Panc1 (cell line): Measurements from ENCODE around the gene MPHOSPH6. TPM values are rescaled to one million over a fixed set of nuclear protein-coding genes. Genes with fewer than 3 reads are reported as not detected.

Source experiments
- ATAC-seq: fragments of 200-7000 bp; cut with Tn5 transposase; 2 replicates; pipeline ENCODE4 v1.9.1; 2020; ENCODE audit warnings: mild to moderate bottlenecking, moderate library complexity
- BruUV-seq: library from RNA; stranded (reverse); fragments of 400-500 nt; replicated peaks from 2 replicates; lab custom pipeline; 2021; lab: Mats Ljungman, UMichigan
- CTCF ChIA-PET: fragments of 300-600 bp; sonication (Branson Sonifier 250); formaldehyde crosslinking; loops from one replicate; lab custom pipeline; 2022; ENCODE audit warnings: antibody characterized with exemption; lab: Charles Lee
- POLR2A ChIA-PET: fragments of 300-600 bp; sonication (Branson Sonifier 250); formaldehyde crosslinking; loops from one replicate; lab custom pipeline; 2022; ENCODE audit warnings: antibody characterized with exemption; lab: Charles Lee
- DNase-seq: peaks from one replicate; pipeline ENCODE4 v3.0.0-alpha.2; 2010; ENCODE audit warnings: low read depth, low spot score
- H3K27ac ChIP-seq: 2 replicates; pipeline ENCODE4 v1.5.1; 2011; ENCODE audit warnings: mild to moderate bottlenecking, low read length, inconsistent platforms
- H3K27me3 ChIP-seq: fragments of 200-500 bp; sonication (Bioruptor generic); 2 replicates; pipeline ENCODE4 v1.6.0; 2014; ENCODE audit warnings: low read length, inconsistent platforms; ENCODE audit not compliant: control insufficient read depth, insufficient read depth
- H3K36me3 ChIP-seq: fragments of 200-500 bp; sonication (Bioruptor generic); 2 replicates; pipeline ENCODE4 v1.5.1; 2014; ENCODE audit warnings: inconsistent platforms, mild to moderate bottlenecking, low read length, moderate library complexity; ENCODE audit not compliant: control insufficient read depth, insufficient read depth
- H3K4me1 ChIP-seq: 2 replicates; pipeline ENCODE4 v1.5.1; 2011; ENCODE audit warnings: inconsistent platforms, mild to moderate bottlenecking, low read length, moderate library complexity; ENCODE audit not compliant: control insufficient read depth, insufficient read depth
- H3K4me3 ChIP-seq, 2 experiments: 2 replicates each; pipeline ENCODE4 v1.5.1; 2011 to 2012; ENCODE audit warnings: low read depth in 2 of 2, low read length in 2 of 2, mild to moderate bottlenecking in 2 of 2, inconsistent platforms in 1 of 2, moderate library complexity in 1 of 2
- H3K9me3 ChIP-seq: fragments of 200-500 bp; sonication (Bioruptor generic); 2 replicates; pipeline ENCODE4 v1.5.1; 2014; ENCODE audit warnings: low read depth, mild to moderate bottlenecking, inconsistent platforms, low read length, moderate library complexity; ENCODE audit not compliant: control insufficient read depth, insufficient read depth
- CTCF ChIP-seq: fragments of 450-650 bp; IDR thresholded peaks from 2 replicates; pipeline ENCODE4 v1.5.1; 2017; ENCODE audit warnings: mild to moderate bottlenecking
- POLR2AphosphoS5 ChIP-seq: IDR thresholded peaks from 2 replicates; pipeline ENCODE4 v1.6.1; 2012; ENCODE audit warnings: mild to moderate bottlenecking, low read depth, low read length, moderate library complexity
- REST ChIP-seq, 2 experiments: IDR thresholded peaks; 2 replicates each; pipeline ENCODE4 v1.6.1; 2011 to 2012; ENCODE audit warnings: low read depth in 2 of 2, control low read depth in 1 of 2, low read length in 1 of 2, mild to moderate bottlenecking in 1 of 2, moderate library complexity in 1 of 2; ENCODE audit not compliant: insufficient read depth in 1 of 2
- SIN3A ChIP-seq: IDR thresholded peaks from 2 replicates; pipeline ENCODE4 v1.6.1; 2012; ENCODE audit warnings: low read depth, mild to moderate bottlenecking, low read length, moderate library complexity, borderline replicate concordance; ENCODE audit not compliant: insufficient read depth
- TCF7L2 ChIP-seq: IDR thresholded peaks from 2 replicates; pipeline ENCODE4 v1.6.1; 2011; ENCODE audit warnings: mild to moderate bottlenecking, low read depth, low read length, inconsistent platforms
- in situ Hi-C: cut with HindIII; loops from 2 replicates; pipeline ENCODE4 v1.10.0; 2016; ENCODE audit warnings: low sequenced_read_pairs, low pct_unique_long_range_greater_than_20kb
- intact Hi-C: fragments of 100-400 bp; cut with micrococcal nuclease; formaldehyde crosslinking; loops from one replicate; pipeline ENCODE4 v1.10.0; 2022; ENCODE audit not compliant: unreplicated experiment
- total RNA-seq: library from RNA; stranded (reverse); gene quantifications from one replicate; pipeline ENCODE4 v1.2.1, GENCODE V29; 2021; ENCODE audit not compliant: unreplicated experiment

The MPHOSPH6 gene
- total RNA-seq, 1 experiment from 2014 or later: 36.7 TPM

- POLR2A ChIA-PET: no interaction called here
Observed at GRCh38 chr16:82152196-82152595, 17.8 kb downstream of the MPHOSPH6 start.

GRCh38 chr16:82150549-82150948, 19.5 kb downstream of the MPHOSPH6 start:
- H3K4me3 ChIP-seq: no peak overlapping the region
- BruUV-seq: no TSS peak
- peaks cover 19% of the 10 kb centered on the region for H3K4me1 ChIP-seq
- ChIA-PET CTCF (no interaction called here), POLR2A (no interaction called here)
- DNase-seq: no peak
- intact Hi-C loops: no loop called here
- TF ChIP-seq TCF7L2: no peak
- TF ChIP-seq POLR2AphosphoS5: no peak
- no peak for TF ChIP-seq CTCF
- no peak for TF ChIP-seq REST (IDR thresholded peaks at IDR 0.05; ENCODE audit: insufficient read depth in 1 of 2, low read depth in 2 of 2, low read length in 1 of 2)
- TF ChIP-seq SIN3A: no peak
- no peak for ATAC-seq
- H3K27ac ChIP-seq: peak overlapping the region; percentile 86
- peaks cover 8% of the 10 kb centered on the region for H3K36me3 ChIP-seq
- H3K9me3 ChIP-seq: no peaks in the 10 kb centered on the region
- no peaks in the 10 kb centered on the region for H3K27me3 ChIP-seq
- in situ Hi-C loops: no loop called here

More at GRCh38 chr16:82152196-82152595, 17.8 kb downstream of the MPHOSPH6 start:
- Histone ChIP-seq H3K27ac (peak overlapping the region; percentile 86), H3K4me3 (no peak overlapping the region), H3K4me1 (peaks cover 19% of the 10 kb centered on the region), H3K27me3 (no peaks in the 10 kb centered on the region), H3K9me3 (no peaks in the 10 kb centered on the region), H3K36me3 (peaks cover 8% of the 10 kb centered on the region)
- in situ Hi-C loops: no loop called here
- no TSS peak for BruUV-seq
- ATAC-seq (peak; percentile 42), DNase-seq (no peak)
- no peak for TF ChIP-seq TCF7L2
- TF ChIP-seq CTCF: no peak
- no peak for TF ChIP-seq SIN3A
- no peak for TF ChIP-seq POLR2AphosphoS5
- no peak for TF ChIP-seq REST (IDR thresholded peaks at IDR 0.05; ENCODE audit: insufficient read depth in 1 of 2, low read depth in 2 of 2, low read length in 1 of 2)
- intact Hi-C loops: no loop called here
- CTCF ChIA-PET: no interaction called here
